Transverse colon (tissue), 4 donors: Measurements from ENCODE around the gene GAB2. TPM values are rescaled to one million over a fixed set of nuclear protein-coding genes. Genes with fewer than 3 reads are reported as not detected.

Source experiments
- DNase-seq: peaks from one replicate; pipeline ENCODE4 v3.0.0-alpha.2; 2019
- H3K27ac ChIP-seq, 4 donors: fragments of 200-600 bp; sonication (generic); 2 replicates each; pipeline ENCODE4 v1.5.1; 2016 to 2018; ENCODE audit warnings: inconsistent platforms in 4 of 4
- H3K27me3 ChIP-seq: fragments of 200-600 bp; sonication (generic); 2 replicates; pipeline ENCODE4 v1.5.1; 2017; ENCODE audit warnings: inconsistent platforms
- H3K36me3 ChIP-seq, 4 donors: fragments of 200-600 bp; sonication (generic); 2 replicates each; pipeline ENCODE4 v1.5.1; 2017 to 2019; ENCODE audit warnings: inconsistent platforms in 4 of 4
- H3K4me1 ChIP-seq, 4 donors: fragments of 200-600 bp; sonication (generic); 2 replicates each; pipeline ENCODE4 v1.5.1; 2017 to 2020; ENCODE audit warnings: inconsistent platforms in 4 of 4
- H3K4me3 ChIP-seq, 4 donors: fragments of 200-600 bp; sonication (generic); 1 replicate in 1 of 4; 2 replicates in 3 of 4; pipeline versions ENCODE4 v1.5.1 to v1.6.1; 2017 to 2019; ENCODE audit warnings: inconsistent platforms in 4 of 4
- H3K9me3 ChIP-seq, 2 donors: fragments of 200-600 bp; sonication (generic); 2 replicates each; pipeline ENCODE4 v1.5.1; 2017 to 2019; ENCODE audit warnings: inconsistent platforms in 2 of 2
- EP300 ChIP-seq: sonication (generic); formaldehyde crosslinking; IDR thresholded peaks from one replicate; pipeline ENCODE4 v1.6.1; 2017; ENCODE audit warnings: antibody characterized with exemption, low read depth
- POLR2A ChIP-seq: fragments of 450-650 bp; IDR thresholded peaks from one replicate; pipeline ENCODE4 v1.6.1; 2016; ENCODE audit warnings: antibody characterized with exemption, mild to moderate bottlenecking, moderate library complexity
- POLR2AphosphoS5 ChIP-seq, 3 donors: sonication (generic); formaldehyde crosslinking; IDR thresholded peaks; one replicate each; pipeline ENCODE4 v1.6.1; 2016; ENCODE audit warnings: antibody characterized with exemption in 3 of 3
- WGBS, 2 donors: methylation state at CpG; one replicate each; pipeline ENCODE4 v1.1.5; 2018; ENCODE audit warnings: low coverage in 1 of 2; 5-methylcytosine and 5-hydroxymethylcytosine counted together
- in situ Hi-C, 4 donors: fragments of 200-750 bp; cut with MboI; loops; one replicate each; pipeline versions ENCODE4 v1.15.0 to v1.15.1; 2017; ENCODE audit warnings: low sequenced_read_pairs in 3 of 4, low pct_ligation_motif_present in 1 of 4, low pct_unique_long_range_greater_than_20kb in 1 of 4
- intact Hi-C: fragments of 100-400 bp; cut with DNase I; formaldehyde crosslinking; loops from one replicate; pipeline ENCODE4 v1.15.1; 2023; ENCODE audit warnings: low total_unique reads
- total RNA-seq, 4 donors: library from RNA; depleted of rRNA; stranded (reverse); fragments of >200 nt; gene quantifications; one replicate each; pipeline ENCODE4 v1.1.0, GENCODE V29; 2016
- TF ChIP-seq, protein P1 (sequence below), 5 experiments: fragments of 200-600 bp in 3 of 5; fragments of 450-650 bp in 2 of 5; sonication (generic) in 3 of 5; IDR thresholded peaks; 1 replicate in 2 of 5; 2 replicates in 3 of 5; pipeline ENCODE4 v1.5.1; 2016 to 2017; ENCODE audit warnings: antibody characterized with exemption in 5 of 5, inconsistent platforms in 3 of 5, mild to moderate bottlenecking in 2 of 5, moderate library complexity in 1 of 5

GAB2 gene
- total RNA-seq, 4 donors from 2014 or later, result 5.8 to 35.7 (median 22.9) TPM

DNA sequence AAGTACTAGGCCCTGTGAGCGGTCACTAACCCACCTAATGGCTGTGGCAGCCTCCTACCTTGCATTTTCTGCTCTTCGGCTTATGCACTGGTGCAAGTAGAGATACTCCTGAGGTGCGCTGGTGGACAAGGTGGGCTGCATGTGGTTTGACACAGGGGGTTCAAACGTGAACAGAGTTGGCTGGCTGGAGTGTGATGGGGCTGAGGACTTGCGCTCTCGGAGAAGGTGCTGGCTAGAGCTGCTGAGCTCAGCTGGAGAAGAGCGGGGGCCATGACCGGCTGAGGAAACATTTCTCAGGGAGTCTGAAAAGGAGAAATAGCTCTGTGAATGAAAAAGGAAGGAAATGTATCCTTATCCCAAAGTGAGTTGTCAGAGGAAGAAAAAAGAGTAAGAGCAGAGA, 167.5 kb downstream of the GAB2 start:
- intact Hi-C loops, result no loop called here
- Histone ChIP-seq H3K27me3 (no peaks in the 10 kb centered on the region), H3K9me3 (no peaks in the 10 kb centered on the region), H3K27ac (no peak overlapping the region), H3K4me1 (peaks cover 0 to 16% (median 4%) of the 10 kb centered on the region in 4 donors), H3K36me3 (peaks cover 0 to 9% (median 0%) of the 10 kb centered on the region in 4 donors), H3K4me3 (no peak overlapping the region)
- DNase-seq, result no peak
- in situ Hi-C loops, result no loop called here
- TF ChIP-seq, protein P1, sequence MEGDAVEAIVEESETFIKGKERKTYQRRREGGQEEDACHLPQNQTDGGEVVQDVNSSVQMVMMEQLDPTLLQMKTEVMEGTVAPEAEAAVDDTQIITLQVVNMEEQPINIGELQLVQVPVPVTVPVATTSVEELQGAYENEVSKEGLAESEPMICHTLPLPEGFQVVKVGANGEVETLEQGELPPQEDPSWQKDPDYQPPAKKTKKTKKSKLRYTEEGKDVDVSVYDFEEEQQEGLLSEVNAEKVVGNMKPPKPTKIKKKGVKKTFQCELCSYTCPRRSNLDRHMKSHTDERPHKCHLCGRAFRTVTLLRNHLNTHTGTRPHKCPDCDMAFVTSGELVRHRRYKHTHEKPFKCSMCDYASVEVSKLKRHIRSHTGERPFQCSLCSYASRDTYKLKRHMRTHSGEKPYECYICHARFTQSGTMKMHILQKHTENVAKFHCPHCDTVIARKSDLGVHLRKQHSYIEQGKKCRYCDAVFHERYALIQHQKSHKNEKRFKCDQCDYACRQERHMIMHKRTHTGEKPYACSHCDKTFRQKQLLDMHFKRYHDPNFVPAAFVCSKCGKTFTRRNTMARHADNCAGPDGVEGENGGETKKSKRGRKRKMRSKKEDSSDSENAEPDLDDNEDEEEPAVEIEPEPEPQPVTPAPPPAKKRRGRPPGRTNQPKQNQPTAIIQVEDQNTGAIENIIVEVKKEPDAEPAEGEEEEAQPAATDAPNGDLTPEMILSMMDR (IDR thresholded peaks at IDR 0.05), result no peak
- TF ChIP-seq POLR2AphosphoS5 (IDR thresholded peaks at IDR 0.05) (no peak), POLR2A (no peak), EP300 (no peak)
- 89 to 92% methylated on average over 8 of the region's 8 CpGs for WGBS, 2 donors

DNA sequence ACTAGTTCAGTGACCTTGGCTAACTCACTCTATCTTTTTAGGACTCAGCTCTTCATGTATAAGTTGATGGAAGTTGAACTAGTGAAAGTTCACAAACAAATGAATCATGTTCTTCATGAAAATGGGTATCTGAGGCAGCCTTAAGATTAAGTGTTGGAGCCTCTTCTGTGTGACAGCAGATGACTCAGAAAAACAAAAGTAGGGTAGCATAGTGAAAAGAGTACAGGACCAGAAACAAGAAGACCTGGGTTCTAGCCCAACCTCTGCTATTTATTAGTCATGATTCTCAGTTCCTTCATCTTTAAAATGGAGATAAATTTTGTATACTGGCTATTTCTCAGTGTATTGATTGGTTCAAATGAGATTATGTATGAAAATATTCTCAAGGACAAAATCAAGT, 168.7 kb downstream of the GAB2 start:
- Histone ChIP-seq H3K27me3 (no peaks in the 10 kb centered on the region), H3K4me1 (peaks cover 0 to 16% (median 4%) of the 10 kb centered on the region in 4 donors), H3K4me3 (no peak overlapping the region), H3K27ac (no peak overlapping the region), H3K36me3 (peaks cover 0 to 9% (median 0%) of the 10 kb centered on the region in 4 donors), H3K9me3 (no peaks in the 10 kb centered on the region)
- intact Hi-C loops (no loop called here), in situ Hi-C loops (loop anchor here in 2 of 4 donors (25.0 kb wide), 2 partner anchors 163 to 313 kb away; partner anchors contain the start of genes GAB2 (in 1 of the 2) and NARS2 (in 1 of the 2))
- DNase-seq, result no peak
- TF ChIP-seq POLR2A (no peak), EP300 (no peak), POLR2AphosphoS5 (IDR thresholded peaks at IDR 0.05) (no peak)
- TF ChIP-seq, protein P1 (IDR thresholded peaks at IDR 0.05), result no peak

DNA sequence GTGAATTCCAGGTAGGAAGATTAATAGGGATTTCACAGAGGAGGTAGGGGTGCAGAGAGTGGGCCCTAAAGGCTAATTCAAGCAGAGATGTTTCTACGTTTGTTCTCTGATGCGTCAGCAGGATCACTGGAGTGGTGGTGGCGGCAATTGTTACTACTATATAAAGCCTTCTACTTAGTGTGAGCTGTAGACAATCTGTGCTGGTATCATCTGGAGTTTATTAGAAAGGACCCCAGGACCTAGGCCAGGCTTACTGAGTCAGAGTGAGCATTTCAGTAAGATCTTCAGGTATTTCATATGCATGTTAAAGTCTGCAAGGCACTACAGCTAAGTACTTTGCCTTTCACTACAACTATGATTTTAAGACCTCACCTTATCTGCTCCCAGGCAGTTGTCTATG, 169.4 kb downstream of the GAB2 start:
- in situ Hi-C loops (loop anchor here in 2 of 4 donors (25.0 kb wide), 2 partner anchors 164 to 314 kb away; partner anchors contain the start of genes GAB2 (in 1 of the 2) and NARS2 (in 1 of the 2)), intact Hi-C loops (no loop called here)
- peaks cover 0 to 16% (median 4%) of the 10 kb centered on the region in 4 donors for H3K4me1 ChIP-seq
- H3K4me3 ChIP-seq, result no peak overlapping the region
- H3K9me3 ChIP-seq, result no peaks in the 10 kb centered on the region
- no peak overlapping the region for H3K27ac ChIP-seq
- DNase-seq, result no peak
- 91 to 95% methylated on average over 3 of the region's 3 CpGs for WGBS, 2 donors
- H3K36me3 ChIP-seq, result peaks cover 0 to 9% (median 0%) of the 10 kb centered on the region in 4 donors
- TF ChIP-seq POLR2A (no peak), EP300 (no peak), POLR2AphosphoS5 (IDR thresholded peaks at IDR 0.05) (no peak)
- TF ChIP-seq, protein P1 (IDR thresholded peaks at IDR 0.05), result no peak
- H3K27me3 ChIP-seq, result no peaks in the 10 kb centered on the region

DNA sequence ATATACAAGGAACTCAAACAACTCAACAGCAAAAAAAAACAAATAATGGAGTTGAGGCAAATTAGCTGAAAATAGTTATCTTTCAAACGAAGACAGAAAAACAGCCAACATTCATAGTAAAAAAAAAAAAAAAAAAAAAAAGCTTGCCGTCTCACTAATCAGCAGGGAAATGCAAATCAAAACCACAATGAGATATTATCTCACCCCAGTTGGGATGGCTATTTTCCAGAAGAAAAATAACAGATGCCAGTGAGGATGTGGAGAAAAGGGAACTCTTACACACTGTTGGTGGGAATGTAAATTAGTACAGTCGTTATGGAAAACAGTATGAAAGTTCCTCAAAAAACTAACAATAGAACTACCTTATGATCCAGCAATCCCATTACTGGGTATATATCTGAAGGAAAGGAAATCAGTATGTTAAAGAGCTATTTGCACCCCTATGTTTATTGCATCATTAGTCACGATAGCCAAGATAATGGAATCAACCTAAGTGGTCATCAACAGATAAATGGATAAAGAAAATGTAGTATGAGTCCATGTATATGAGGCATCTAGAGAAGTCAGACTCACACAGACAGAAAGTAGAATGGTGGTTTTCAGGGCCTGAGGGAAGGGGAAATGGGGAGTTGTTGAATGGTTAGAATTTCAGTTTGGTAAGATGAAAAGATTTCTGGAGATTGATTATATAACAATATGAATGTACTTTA, 172.9 kb downstream of the GAB2 start:
- DNase-seq, result no peak
- Histone ChIP-seq H3K9me3 (peaks cover 0 to 5% of the 10 kb centered on the region in 2 donors), H3K4me3 (no peak overlapping the region), H3K4me1 (no peaks in the 10 kb centered on the region), H3K27ac (no peak overlapping the region), H3K36me3 (peaks cover 0 to 5% (median 0%) of the 10 kb centered on the region in 4 donors), H3K27me3 (no peaks in the 10 kb centered on the region)
- intact Hi-C loops (no loop called here), in situ Hi-C loops (loop anchor here in 2 of 4 donors (25.0 kb wide), 2 partner anchors 168 to 318 kb away; partner anchors contain the start of genes GAB2 (in 1 of the 2) and NARS2 (in 1 of the 2))
- TF ChIP-seq POLR2A (no peak), POLR2AphosphoS5 (IDR thresholded peaks at IDR 0.05) (no peak), EP300 (no peak)
- TF ChIP-seq, protein P1 (IDR thresholded peaks at IDR 0.05), result no peak
- WGBS, 2 donors, result 65 to 69% methylated on average over 4 of the region's 4 CpGs
